H1 (cell line): Measurements from ENCODE around the gene COL4A2. TPM values are rescaled to one million over a fixed set of nuclear protein-coding genes. Genes with fewer than 3 reads are reported as not detected.

ENCODE experiments used
- CTCF ChIA-PET: fragments of 300-600 bp; sonication (Branson Sonifier 250); formaldehyde crosslinking; loops from one replicate; lab custom pipeline; 2021; ENCODE audit not compliant: partially characterized antibody; lab: Charles Lee
- POLR2A ChIA-PET: fragments of 300-600 bp; sonication (Branson Sonifier 250); formaldehyde crosslinking; loops from one replicate; lab custom pipeline; 2021; ENCODE audit warnings: inconsistent platforms; ENCODE audit not compliant: partially characterized antibody; lab: Charles Lee
- DNase-seq, 2 experiments: peaks; one replicate each; pipeline versions ENCODE4 v3.0.0 to v3.0.0-alpha.2; 2010 to 2022; ENCODE audit warnings: low spot score in 2 of 2, low read depth in 1 of 2, mixed read lengths in 1 of 2
- FAIRE-seq: peaks from 2 replicates; lab custom pipeline; 2011; peaks lifted over from hg19 to GRCh38; lab: Jason Lieb, UNC
- H2AFZ ChIP-seq: 2 replicates; pipeline ENCODE4 v1.8.1; 2012; ENCODE audit warnings: low read length, inconsistent platforms
- H2AK5ac ChIP-seq: 2 replicates; pipeline ENCODE4 v1.6.1; 2013; ENCODE audit warnings: low read depth, low read length
- H2BK120ac ChIP-seq: replicated peaks from 2 replicates; pipeline ENCODE3; 2013; ENCODE audit warnings: low read depth, low read length, inconsistent platforms
- H2BK12ac ChIP-seq: 2 replicates; pipeline ENCODE4 v1.6.1; 2013; ENCODE audit warnings: low read depth, low read length
- H2BK15ac ChIP-seq: 2 replicates; pipeline ENCODE4 v1.6.1; 2013; ENCODE audit warnings: low read length
- H2BK20ac ChIP-seq: 2 replicates; pipeline ENCODE4 v1.6.1; 2013; ENCODE audit warnings: low read length
- H2BK5ac ChIP-seq: 2 replicates; pipeline ENCODE4 v1.6.1; 2013; ENCODE audit warnings: low read depth, low read length
- H3K14ac ChIP-seq: 2 replicates; pipeline ENCODE4 v1.6.1; 2013; ENCODE audit warnings: inconsistent platforms; ENCODE audit not compliant: insufficient read length
- H3K18ac ChIP-seq: 2 replicates; pipeline ENCODE4 v1.6.1; 2013; ENCODE audit warnings: low read length; ENCODE audit errors: extremely low read depth
- H3K23ac ChIP-seq: 2 replicates; pipeline ENCODE4 v1.6.1; 2013; ENCODE audit warnings: inconsistent platforms; ENCODE audit not compliant: insufficient read length
- H3K23me2 ChIP-seq: 2 replicates; pipeline ENCODE4 v1.6.1; 2013; ENCODE audit warnings: low read depth, low read length
- H3K27ac ChIP-seq: 2 replicates; pipeline ENCODE4 v1.6.1; 2011; ENCODE audit warnings: low read depth, low read length, inconsistent platforms
- H3K27me3 ChIP-seq, 4 experiments: replicated peaks in 1 of 4; 1 replicate in 1 of 4; 2 replicates in 3 of 4; pipeline versions ENCODE4 v1.6.1 to v1.8.1; 2011 to 2013; ENCODE audit warnings: low read length in 3 of 4, mild to moderate bottlenecking in 3 of 4, inconsistent platforms in 2 of 4, mixed read lengths in 2 of 4, moderate library complexity in 1 of 4; ENCODE audit not compliant: control insufficient read depth in 3 of 4, insufficient read depth in 3 of 4; ENCODE audit errors: extremely low read depth in 1 of 4
- H3K36me3 ChIP-seq, 4 experiments: 2 replicates each; pipeline versions ENCODE4 v1.6.1 to v1.8.1; 2011 to 2013; ENCODE audit warnings: mild to moderate bottlenecking in 4 of 4, low read length in 3 of 4, moderate library complexity in 2 of 4, control low read depth in 1 of 4, inconsistent platforms in 1 of 4; ENCODE audit not compliant: insufficient read depth in 4 of 4, control insufficient read depth in 2 of 4
- H3K4ac ChIP-seq: replicated peaks from 2 replicates; pipeline ENCODE3; 2013; ENCODE audit warnings: low read length, low read depth, mixed read lengths, inconsistent platforms; ENCODE audit not compliant: insufficient read length
- H3K4me1 ChIP-seq, 4 experiments: replicated peaks in 1 of 4; 1 replicate in 1 of 4; 2 replicates in 3 of 4; pipeline versions ENCODE4 v1.6.1 to v1.8.1; 2011 to 2013; ENCODE audit warnings: low read length in 3 of 4, inconsistent platforms in 2 of 4, mixed read lengths in 1 of 4; ENCODE audit not compliant: insufficient read depth in 4 of 4, control insufficient read depth in 3 of 4
- H3K4me2 ChIP-seq, 2 experiments: 2 replicates each; pipeline versions ENCODE4 v1.6.1 to v1.8.1; 2011 to 2013; ENCODE audit warnings: low read depth in 2 of 2, low read length in 2 of 2, control low read depth in 1 of 2, inconsistent platforms in 1 of 2, mild to moderate bottlenecking in 1 of 2; ENCODE audit not compliant: insufficient read depth in 1 of 2
- H3K4me3 ChIP-seq, 4 experiments: fragments of 200-600, 300-600 bp in 1 of 4; sonication (generic), shearing (Covaris generic), sonication (Bioruptor Twin) in 1 of 4; 2 replicates each; pipeline versions ENCODE4 v1.5.1 to v1.8.1; 2011 to 2016; ENCODE audit warnings: low read length in 4 of 4, low read depth in 3 of 4, control low read depth in 2 of 4, inconsistent platforms in 2 of 4, mild to moderate bottlenecking in 2 of 4, mixed read lengths in 1 of 4, moderate library complexity in 1 of 4; ENCODE audit not compliant: insufficient read depth in 2 of 4; ENCODE audit errors: extremely low read depth in 1 of 4
- H3K56ac ChIP-seq: replicated peaks from 2 replicates; pipeline ENCODE3; 2013; ENCODE audit warnings: low read depth, mild to moderate bottlenecking, mixed read lengths, low read length, inconsistent platforms; ENCODE audit not compliant: insufficient read length
- H3K79me1 ChIP-seq: 2 replicates; pipeline ENCODE4 v1.6.1; 2013; ENCODE audit warnings: low read depth, low read length, control low read depth
- H3K79me2 ChIP-seq, 2 experiments: 2 replicates each; pipeline versions ENCODE4 v1.6.1 to v1.8.1; 2012 to 2013; ENCODE audit warnings: low read length in 2 of 2, mild to moderate bottlenecking in 2 of 2, inconsistent platforms in 1 of 2; ENCODE audit not compliant: insufficient read depth in 2 of 2, control insufficient read depth in 1 of 2
- H3K9ac ChIP-seq, 4 experiments: replicated peaks in 1 of 4; 1 replicate in 1 of 4; 2 replicates in 3 of 4; pipeline versions ENCODE4 v1.6.1 to v1.8.1; 2011 to 2013; ENCODE audit warnings: low read depth in 3 of 4, low read length in 3 of 4, control low read depth in 2 of 4, mild to moderate bottlenecking in 2 of 4, moderate library complexity in 2 of 4, inconsistent platforms in 1 of 4; ENCODE audit errors: extremely low read depth in 1 of 4
- H3K9me3 ChIP-seq, 2 experiments: 2 replicates each; pipeline versions ENCODE4 v1.6.1 to v1.8.1; 2012 to 2013; ENCODE audit warnings: mild to moderate bottlenecking in 2 of 2, moderate library complexity in 2 of 2, control low read depth in 1 of 2, inconsistent platforms in 1 of 2, low read depth in 1 of 2, low read length in 1 of 2, mixed read lengths in 1 of 2; ENCODE audit not compliant: insufficient read depth in 2 of 2
- H4K20me1 ChIP-seq, 2 experiments: replicated peaks in 1 of 2; 2 replicates each; pipeline versions ENCODE3 to v1.8.1; 2011 to 2013; ENCODE audit warnings: inconsistent platforms in 2 of 2, low read length in 2 of 2, mild to moderate bottlenecking in 1 of 2; ENCODE audit not compliant: insufficient read depth in 2 of 2, control insufficient read depth in 1 of 2
- H4K5ac ChIP-seq: 2 replicates; pipeline ENCODE4 v1.6.1; 2013; ENCODE audit warnings: low read length, low read depth, mixed read lengths, inconsistent platforms; ENCODE audit not compliant: insufficient read length
- H4K8ac ChIP-seq: 2 replicates; pipeline ENCODE4 v1.8.0; 2013; ENCODE audit warnings: mild to moderate bottlenecking, moderate library complexity, low read length, inconsistent platforms; ENCODE audit not compliant: insufficient read depth; ENCODE audit errors: extremely low read depth
- H4K91ac ChIP-seq: replicated peaks from 2 replicates; pipeline ENCODE3; 2013; ENCODE audit warnings: low read length, mixed read lengths, inconsistent platforms; ENCODE audit not compliant: insufficient read length
- BACH1 ChIP-seq: IDR thresholded peaks from 2 replicates; pipeline ENCODE4 v1.6.1; 2012; ENCODE audit warnings: low read length, improper control_type of control experiment
- CBX5 ChIP-seq: fragments of 300-800, 300-1000 bp; sonication (generic); IDR thresholded peaks from 2 replicates; pipeline ENCODE4 v1.7.1; 2016; ENCODE audit warnings: antibody characterized with exemption, low read length, low read depth
- CTCF ChIP-seq, 3 experiments: IDR thresholded peaks; 1 replicate in 2 of 3; 2 replicates in 1 of 3; pipeline versions ENCODE4 v1.5.1 to v1.6.1; 2011; ENCODE audit warnings: low read length in 3 of 3, mild to moderate bottlenecking in 3 of 3, inconsistent platforms in 2 of 3, low read depth in 1 of 3, moderate library complexity in 1 of 3; ENCODE audit not compliant: insufficient read depth in 1 of 3; ENCODE audit errors: control extremely low read depth in 1 of 3
- E2F6 ChIP-seq: IDR thresholded peaks from 2 replicates; pipeline ENCODE4 v1.6.1; 2012; ENCODE audit warnings: inconsistent platforms
- EP300 ChIP-seq, 2 experiments: IDR thresholded peaks; 1 replicate in 1 of 2; 2 replicates in 1 of 2; pipeline ENCODE4 v1.6.1; 2011 to 2012; ENCODE audit warnings: low read depth in 2 of 2, low read length in 2 of 2, mild to moderate bottlenecking in 2 of 2, borderline replicate concordance in 1 of 2, inconsistent platforms in 1 of 2, moderate library complexity in 1 of 2
- HDAC6 ChIP-seq: IDR thresholded peaks from one replicate; pipeline ENCODE4 v1.7.1; 2012; ENCODE audit warnings: low read depth, mild to moderate bottlenecking, inconsistent platforms, low read length, moderate library complexity
- KDM1A ChIP-seq: fragments of 200-600, 300-600 bp; sonication (generic); IDR thresholded peaks from 2 replicates; pipeline ENCODE4 v1.7.1; 2016; ENCODE audit warnings: mild to moderate bottlenecking, low read length, borderline replicate concordance
- RAD21 ChIP-seq, 2 experiments: IDR thresholded peaks in 1 of 2; conservative IDR thresholded peaks in 1 of 2; 2 replicates each; pipeline ENCODE4 v1.6.1; 2011; ENCODE audit warnings: low read depth in 2 of 2, low read length in 2 of 2, improper control_type of control experiment in 1 of 2, inconsistent platforms in 1 of 2, mild to moderate bottlenecking in 1 of 2, moderate library complexity in 1 of 2
- SIRT6 ChIP-seq: IDR thresholded peaks from one replicate; pipeline ENCODE4 v1.7.1; 2012; ENCODE audit warnings: low read length, inconsistent platforms
- SP4 ChIP-seq: IDR thresholded peaks from 2 replicates; pipeline ENCODE4 v1.6.1; 2012; ENCODE audit warnings: low read length, inconsistent platforms
- TAF1 ChIP-seq: IDR thresholded peaks from 2 replicates; pipeline ENCODE4 v1.6.1; 2011; ENCODE audit warnings: mild to moderate bottlenecking, low read depth, low read length
- WGBS, 2 experiments: shearing (Covaris generic) in 1 of 2; methylation state at CpG; one replicate each; pipeline versions ENCODE4 v1.1.6 to v1.1.7; 2013 to 2015; ENCODE audit warnings: low lambda C conversion rate in 2 of 2, mixed read lengths in 2 of 2, inconsistent platforms in 1 of 2, low coverage in 1 of 2, missing lambda C conversion rate in 1 of 2; ENCODE audit not compliant: insufficient replicate concordance in 2 of 2, insufficient coverage in 1 of 2, insufficient read length in 1 of 2; ENCODE audit errors: extremely low coverage in 1 of 2, missing lambda C conversion rate in 1 of 2; 5-methylcytosine and 5-hydroxymethylcytosine counted together
- polyA plus RNA-seq, 7 experiments: library from polyadenylated mRNA; depleted of rRNA in 3 of 7; stranded (reverse) in 5 of 7; unstranded in 2 of 7; fragments of >200 nt in 5 of 7; fragments of 200-250 nt in 2 of 7; gene quantifications; 1 replicate in 5 of 7; 2 replicates in 1 of 7; 4 replicates in 1 of 7; pipeline versions ENCODE4 v1.2.1 to v1.2.3, GENCODE V29; 2011 to 2013; ENCODE audit warnings: missing spikeins in 2 of 7, mixed read lengths in 2 of 7
- total RNA-seq: library from RNA; stranded (reverse); fragmentation: NEBNext Ultra II Directional; extraction: Animal tissue kit (Norgen Biotek cat#: 25700); gene quantifications from 2 replicates; pipeline ENCODE4 v1.2.1, GENCODE V29; 2021

The COL4A2 gene
- total and polyA plus RNA-seq, 2 of the 8 experiments (the other 6 are each of a cell fraction or from before 2014, with no cell fraction given) = 80.4 to 87.3 TPM

GRCh38 chr13:110432522-110432921 lies 125.4 kb downstream of the COL4A2 start:
- H4K8ac ChIP-seq = no peak overlapping the region
- H3K9me3 ChIP-seq = no peaks in the 10 kb centered on the region
- H4K5ac ChIP-seq = no peak overlapping the region
- no peak overlapping the region for H2BK20ac ChIP-seq
- H2BK12ac ChIP-seq = no peak overlapping the region
- H3K27me3 ChIP-seq = no peaks in the 10 kb centered on the region
- peaks cover 0 to 35% (median 7%) of the 10 kb centered on the region in 4 experiments; a peak in 5 of 8 replicates for H3K36me3 ChIP-seq
- H4K91ac ChIP-seq = no peak overlapping the region
- DNase-seq (no peak), FAIRE-seq (no peak)
- H3K4me3 ChIP-seq = no peak overlapping the region
- H2BK15ac ChIP-seq = no peak overlapping the region
- ChIA-PET POLR2A (no interaction called here), CTCF (interaction anchor here (2.1 kb wide), 1 partner anchor 13 kb away, joined by 7 read pairs; no protein-coding TSS in a partner anchor)
- no peak overlapping the region for H2AFZ ChIP-seq
- H3K9ac ChIP-seq = no peak overlapping the region
- 94% methylated on average over 3 of the region's 3 CpGs; no CpG with 5 or more reads in 1 of the 2 experiments for WGBS, 2 experiments
- no peak overlapping the region for H2BK5ac ChIP-seq
- H2BK120ac ChIP-seq = no peak overlapping the region
- H3K23me2 ChIP-seq = no peaks in the 10 kb centered on the region
- no peaks in the 10 kb centered on the region for H4K20me1 ChIP-seq
- H3K4me1 ChIP-seq = no peaks in the 10 kb centered on the region
- no peak overlapping the region for H3K56ac ChIP-seq
- no peak overlapping the region for H2AK5ac ChIP-seq
- H3K79me1 ChIP-seq = no peaks in the 10 kb centered on the region
- H3K18ac ChIP-seq = no peak overlapping the region
- H3K23ac ChIP-seq = no peak overlapping the region
- H3K79me2 ChIP-seq = no peaks in the 10 kb centered on the region
- H3K27ac ChIP-seq = no peak overlapping the region
- no peak overlapping the region for H3K4ac ChIP-seq
- H3K4me2 ChIP-seq = no peak overlapping the region
- H3K14ac ChIP-seq = no peak overlapping the region
- TF ChIP-seq TAF1 (no peak), SP4 (no peak), CTCF (IDR thresholded peaks at IDR 0.05; ENCODE audit: control extremely low read depth in 1 of 3, insufficient read depth in 1 of 3, low read depth in 1 of 3, low read length in 3 of 3) (no peak), BACH1 (no peak), HDAC6 (no peak), KDM1A (no peak), RAD21 (IDR thresholded peaks at IDR 0.05 in 1 of 2, conservative IDR thresholded peaks at IDR 0.05 in 1 of 2; ENCODE audit: low read depth in 2 of 2, low read length in 2 of 2) (no peak), SIRT6 (no peak), E2F6 (no peak), CBX5 (no peak), EP300 (IDR thresholded peaks at IDR 0.05; ENCODE audit: borderline replicate concordance in 1 of 2, low read depth in 2 of 2, low read length in 2 of 2) (no peak)
